ENCODE results near the gene SPATA31D3. TPM values are rescaled to one million over a fixed set of nuclear protein-coding genes. Genes with fewer than 3 reads are reported as not detected.

The SPATA31D3 gene
- total RNA-seq, 1 experiment from 2014 or later, result not detected

DNA sequence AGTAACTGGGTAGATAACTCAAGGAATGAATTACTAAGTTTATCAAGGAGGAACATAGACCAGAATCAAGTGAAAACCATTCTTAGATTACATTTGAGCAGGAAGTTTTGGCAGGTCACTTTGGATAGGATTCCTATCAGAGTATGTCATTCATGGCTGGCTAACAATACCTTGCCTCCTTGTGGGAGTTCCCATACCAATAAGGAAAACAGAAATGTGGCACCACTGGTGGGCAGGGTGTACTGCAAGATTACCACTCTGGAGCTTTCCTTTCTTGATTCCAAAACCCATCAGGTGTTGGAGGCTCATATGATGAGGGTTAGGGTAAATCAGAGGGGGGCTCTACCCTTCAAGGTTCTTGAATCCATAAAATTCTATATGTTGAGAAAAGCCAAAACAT lies 26.7 kb downstream of the SPATA31D3 start:
- H3K27me3 ChIP-seq (ENCODE audit: control insufficient read depth, insufficient read depth, low read length), result no peaks in the 10 kb centered on the region
- H3K4me1 ChIP-seq (ENCODE audit: control insufficient read depth, insufficient read depth, low read length), result no peaks in the 10 kb centered on the region
- DNase-seq (ENCODE audit: low read depth, low spot score) (no peak), ATAC-seq (no peak)
- no TSS peak for BruUV-seq (replicated peaks)
- no peak overlapping the region for H3K4me3 ChIP-seq (ENCODE audit: low read depth in 2 of 2, low read length in 2 of 2)
- intact Hi-C loops (cut with micrococcal nuclease; ENCODE audit: unreplicated experiment) (no loop called here), in situ Hi-C loops (cut with HindIII; ENCODE audit: low pct_unique_long_range_greater_than_20kb, low sequenced_read_pairs) (no loop called here)
- ChIA-PET POLR2A (no interaction called here), CTCF (no interaction called here)
- no peak overlapping the region for H3K27ac ChIP-seq (ENCODE audit: low read length)
- TF ChIP-seq SIN3A (IDR thresholded peaks at IDR 0.05; ENCODE audit: borderline replicate concordance, insufficient read depth, low read depth, low read length) (no peak), TCF7L2 (IDR thresholded peaks at IDR 0.05; ENCODE audit: low read depth, low read length) (no peak), POLR2AphosphoS5 (IDR thresholded peaks at IDR 0.05; ENCODE audit: low read depth, low read length) (no peak), CTCF (IDR thresholded peaks at IDR 0.05) (no peak)
- TF ChIP-seq, protein P1, sequence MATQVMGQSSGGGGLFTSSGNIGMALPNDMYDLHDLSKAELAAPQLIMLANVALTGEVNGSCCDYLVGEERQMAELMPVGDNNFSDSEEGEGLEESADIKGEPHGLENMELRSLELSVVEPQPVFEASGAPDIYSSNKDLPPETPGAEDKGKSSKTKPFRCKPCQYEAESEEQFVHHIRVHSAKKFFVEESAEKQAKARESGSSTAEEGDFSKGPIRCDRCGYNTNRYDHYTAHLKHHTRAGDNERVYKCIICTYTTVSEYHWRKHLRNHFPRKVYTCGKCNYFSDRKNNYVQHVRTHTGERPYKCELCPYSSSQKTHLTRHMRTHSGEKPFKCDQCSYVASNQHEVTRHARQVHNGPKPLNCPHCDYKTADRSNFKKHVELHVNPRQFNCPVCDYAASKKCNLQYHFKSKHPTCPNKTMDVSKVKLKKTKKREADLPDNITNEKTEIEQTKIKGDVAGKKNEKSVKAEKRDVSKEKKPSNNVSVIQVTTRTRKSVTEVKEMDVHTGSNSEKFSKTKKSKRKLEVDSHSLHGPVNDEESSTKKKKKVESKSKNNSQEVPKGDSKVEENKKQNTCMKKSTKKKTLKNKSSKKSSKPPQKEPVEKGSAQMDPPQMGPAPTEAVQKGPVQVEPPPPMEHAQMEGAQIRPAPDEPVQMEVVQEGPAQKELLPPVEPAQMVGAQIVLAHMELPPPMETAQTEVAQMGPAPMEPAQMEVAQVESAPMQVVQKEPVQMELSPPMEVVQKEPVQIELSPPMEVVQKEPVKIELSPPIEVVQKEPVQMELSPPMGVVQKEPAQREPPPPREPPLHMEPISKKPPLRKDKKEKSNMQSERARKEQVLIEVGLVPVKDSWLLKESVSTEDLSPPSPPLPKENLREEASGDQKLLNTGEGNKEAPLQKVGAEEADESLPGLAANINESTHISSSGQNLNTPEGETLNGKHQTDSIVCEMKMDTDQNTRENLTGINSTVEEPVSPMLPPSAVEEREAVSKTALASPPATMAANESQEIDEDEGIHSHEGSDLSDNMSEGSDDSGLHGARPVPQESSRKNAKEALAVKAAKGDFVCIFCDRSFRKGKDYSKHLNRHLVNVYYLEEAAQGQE (IDR thresholded peaks at IDR 0.05; ENCODE audit: insufficient read depth in 1 of 2, low read depth in 2 of 2, low read length in 1 of 2), result no peak
- H3K36me3 ChIP-seq (ENCODE audit: control insufficient read depth, insufficient read depth, low read length), result no peaks in the 10 kb centered on the region
- H3K9me3 ChIP-seq (ENCODE audit: control insufficient read depth, insufficient read depth, low read depth, low read length), result no peaks in the 10 kb centered on the region

- in situ Hi-C loops (cut with HindIII; ENCODE audit: low pct_unique_long_range_greater_than_20kb, low sequenced_read_pairs) (no loop called here), intact Hi-C loops (cut with micrococcal nuclease; ENCODE audit: unreplicated experiment) (no loop called here)
- Histone ChIP-seq H3K4me1 (ENCODE audit: control insufficient read depth, insufficient read depth, low read length) (no peaks in the 10 kb centered on the region), H3K9me3 (ENCODE audit: control insufficient read depth, insufficient read depth, low read depth, low read length) (no peaks in the 10 kb centered on the region), H3K36me3 (ENCODE audit: control insufficient read depth, insufficient read depth, low read length) (no peaks in the 10 kb centered on the region), H3K27ac (ENCODE audit: low read length) (no peak overlapping the region), H3K27me3 (ENCODE audit: control insufficient read depth, insufficient read depth, low read length) (no peaks in the 10 kb centered on the region), H3K4me3 (ENCODE audit: low read depth in 2 of 2, low read length in 2 of 2) (no peak overlapping the region)
- no TSS peak for BruUV-seq (replicated peaks)
- no peak for DNase-seq (ENCODE audit: low read depth, low spot score)
- CTCF ChIA-PET, result no interaction called here
- POLR2A ChIA-PET, result no interaction called here
- TF ChIP-seq CTCF (IDR thresholded peaks at IDR 0.05) (no peak), TCF7L2 (IDR thresholded peaks at IDR 0.05; ENCODE audit: low read depth, low read length) (no peak), POLR2AphosphoS5 (IDR thresholded peaks at IDR 0.05; ENCODE audit: low read depth, low read length) (no peak), SIN3A (IDR thresholded peaks at IDR 0.05; ENCODE audit: borderline replicate concordance, insufficient read depth, low read depth, low read length) (no peak)
- TF ChIP-seq, protein P1 (IDR thresholded peaks at IDR 0.05; ENCODE audit: insufficient read depth in 1 of 2, low read depth in 2 of 2, low read length in 1 of 2), result no peak
- ATAC-seq, result no peak
Measured at GRCh38 chr9:81971727-81972126, 28.4 kb downstream of the SPATA31D3 start.
